HG03064 (cell line): ENCODE data around the gene NCR2.
"Not testable (repeated sequence)": the region's sequence is repeated elsewhere in the genome, so short reads cannot be mapped to it uniquely, and the experiment has no call there.

Experiments used
- ATAC-seq: cut with Tn5 transposase; IDR thresholded peaks from one replicate; pipeline ENCODE4 v1.9.1; 2021; ENCODE audit warnings: low read depth; ENCODE audit not compliant: unreplicated experiment

The NCR2 gene

GRCh38 chr6:41335296-41335695 is at the start of gene NCR2:
NCR2 (plus strand) TSS chr6:41335608; CDS start chr6:41335877, 269 bp downstream.
- no peak for ATAC-seq

- no peak for ATAC-seq
Observed at GRCh38 chr6:41286544-41287346, 48.7 kb upstream of the NCR2 start, which contains the start of gene TREM1. TREM1 (minus strand) TSS chr6:41286682; CDS start chr6:41286655, 27 bp downstream.

GRCh38 chr6:41288030-41288753 is 47.2 kb upstream of the NCR2 start:
- ATAC-seq, result no peak

- ATAC-seq, result no peak
Observed at GRCh38 chr6:41288754-41289129, 46.7 kb upstream of the NCR2 start.

- ATAC-seq, result no peak
Observed at GRCh38 chr6:41289815-41290214, 45.6 kb upstream of the NCR2 start.

- no peak for ATAC-seq
Observed at GRCh38 chr6:41291717-41292116, 43.7 kb upstream of the NCR2 start.

GRCh38 chr6:41294214-41294872 is 41.1 kb upstream of the NCR2 start:
- no peak for ATAC-seq

GRCh38 chr6:41297248-41297647 is 38.2 kb upstream of the NCR2 start:
- ATAC-seq, result not testable (repeated sequence)

GRCh38 chr6:41298785-41299502 is 36.5 kb upstream of the NCR2 start:
- ATAC-seq, result no peak

- no peak for ATAC-seq
Observed at GRCh38 chr6:41302638-41303037, 32.8 kb upstream of the NCR2 start.

- no peak for ATAC-seq
Observed at GRCh38 chr6:41306187-41306854, 29.1 kb upstream of the NCR2 start.

GRCh38 chr6:41315203-41315602 is 20.2 kb upstream of the NCR2 start:
- no peak for ATAC-seq

GRCh38 chr6:41315943-41316620 is 19.3 kb upstream of the NCR2 start:
- ATAC-seq, result no peak

GRCh38 chr6:41318261-41318653 is 17.2 kb upstream of the NCR2 start:
- no peak for ATAC-seq

GRCh38 chr6:41318654-41319565 is 16.5 kb upstream of the NCR2 start:
- peak; percentile 85 for ATAC-seq

GRCh38 chr6:41321183-41321582 is 14.2 kb upstream of the NCR2 start:
- no peak for ATAC-seq

GRCh38 chr6:41325446-41326066 is 9.9 kb upstream of the NCR2 start:
- ATAC-seq, result no peak

- no peak for ATAC-seq
Observed at GRCh38 chr6:41326092-41326491, 9.3 kb upstream of the NCR2 start.
